Globus pallidus (tissue), 1 donor: ENCODE measurements around the gene SSR4.
"Not testable (repeated sequence)": the region's sequence is repeated elsewhere in the genome, so short reads cannot be mapped to it uniquely, and the experiment has no call there.

Experiments used
- DNase-seq: peaks from one replicate; pipeline ENCODE4 v3.0.0-alpha.2; 2015; ENCODE audit warnings: low spot score

The SSR4 gene

GRCh38 chrX:153794018-153794896 is at the start of gene SSR4, which contains the start of gene IDH3G:
Gene SSR4 (plus strand): TSS chrX:153794668. CDS start chrX:153794688, 20 bp downstream.
Gene IDH3G (minus strand): TSS chrX:153794375. CDS start chrX:153794326, 49 bp downstream.
- DNase-seq = peak; percentile 93

GRCh38 chrX:153745067-153745433 is 49.4 kb upstream of the SSR4 start:
- DNase-seq = not testable (repeated sequence)

GRCh38 chrX:153746359-153746758 is 48.1 kb upstream of the SSR4 start:
- DNase-seq = no peak

GRCh38 chrX:153746991-153747390 is 47.5 kb upstream of the SSR4 start:
- not testable (repeated sequence) for DNase-seq

GRCh38 chrX:153749017-153749416 is 45.5 kb upstream of the SSR4 start:
- DNase-seq = not testable (repeated sequence)

- DNase-seq = no peak
Measured at GRCh38 chrX:153750127-153750774, 44.2 kb upstream of the SSR4 start.

- no peak for DNase-seq
Measured at GRCh38 chrX:153755136-153755535, 39.3 kb upstream of the SSR4 start.

- no peak for DNase-seq
Measured at GRCh38 chrX:153761863-153762262, 32.6 kb upstream of the SSR4 start.

GRCh38 chrX:153762626-153763173 is 31.8 kb upstream of the SSR4 start:
- DNase-seq = no peak

- no peak for DNase-seq
Measured at GRCh38 chrX:153763298-153763932, 31.1 kb upstream of the SSR4 start.

GRCh38 chrX:153763989-153764755 is 30.3 kb upstream of the SSR4 start, which contains the start of gene PLXNB3:
Gene PLXNB3 (plus strand): TSS chrX:153764249. CDS start chrX:153765536, 1,287 bp downstream.
- DNase-seq = peak; percentile 87

- no peak for DNase-seq
Measured at GRCh38 chrX:153764786-153765137, 29.7 kb upstream of the SSR4 start.

GRCh38 chrX:153765138-153766079 is 29.1 kb upstream of the SSR4 start:
- DNase-seq = peak; percentile 96

GRCh38 chrX:153766098-153766817 is 28.2 kb upstream of the SSR4 start:
- peak; percentile 78 for DNase-seq

GRCh38 chrX:153766871-153767673 is 27.4 kb upstream of the SSR4 start:
- DNase-seq = no peak

- no peak for DNase-seq
Measured at GRCh38 chrX:153767674-153768055, 26.8 kb upstream of the SSR4 start.

GRCh38 chrX:153768311-153769157 is 25.9 kb upstream of the SSR4 start:
- DNase-seq = no peak
